OCI-M2 (cell line): ENCODE data around the gene PRRC2B.
"Not testable (repeated sequence)": the region's sequence is repeated elsewhere in the genome, so short reads cannot be mapped to it uniquely, and the experiment has no call there.

Experiments
- DNase-seq: peaks from one replicate; lab custom pipeline; 2025; ENCODE audit not compliant: unreplicated experiment; lab: John Stamatoyannopoulos, UW

PRRC2B gene

GRCh38 chr9:131530920-131531832, 137.3 kb downstream of the PRRC2B start, which contains the start of gene UCK1:
TSS of gene UCK1 (minus strand) at chr9:131531263. CDS start at chr9:131531174, 89 bp downstream.
- peak; percentile 23 for DNase-seq

- no peak for DNase-seq
Observed at GRCh38 chr9:131534721-131535237, 140.9 kb downstream of the PRRC2B start.

GRCh38 chr9:131537946-131538345, 144.1 kb downstream of the PRRC2B start:
- DNase-seq: no peak

- DNase-seq: no peak
Observed at GRCh38 chr9:131539223-131539923, 145.5 kb downstream of the PRRC2B start.

GRCh38 chr9:131543141-131543540, 149.3 kb downstream of the PRRC2B start:
- DNase-seq: no peak

GRCh38 chr9:131545003-131545785, 151.3 kb downstream of the PRRC2B start, which contains the start of gene PRRT1B:
TSS of gene PRRT1B (plus strand) at chr9:131545523. CDS start at chr9:131545616, 93 bp downstream.
- no peak for DNase-seq

GRCh38 chr9:131545786-131546335, 152.0 kb downstream of the PRRC2B start:
- DNase-seq: no peak

- DNase-seq: no peak
Observed at GRCh38 chr9:131546336-131547084, 152.6 kb downstream of the PRRC2B start.

GRCh38 chr9:131549186-131549585, 155.3 kb downstream of the PRRC2B start:
- DNase-seq: not testable (repeated sequence)
